Breast epithelium (tissue), 4 donors: ENCODE results near the gene GMDS. TPM values are rescaled to one million over a fixed set of nuclear protein-coding genes. Genes with fewer than 3 reads are reported as not detected.

Experiments
- DNase-seq, 2 donors: peaks; one replicate each; pipeline ENCODE4 v3.0.0-alpha.2; 2019; ENCODE audit warnings: low spot score in 2 of 2
- H3K27ac ChIP-seq, 2 donors: fragments of 200-600 bp; sonication (generic) in 1 of 2; one replicate each; pipeline ENCODE4 v1.5.1; 2016 to 2019; ENCODE audit warnings: mild to moderate bottlenecking in 1 of 2
- H3K27me3 ChIP-seq, 2 donors: fragments of 200-600 bp; sonication (generic) in 1 of 2; one replicate each; pipeline versions ENCODE4 v1.5.1 to v1.6.0; 2017 to 2019; ENCODE audit warnings: control low read depth in 1 of 2, mild to moderate bottlenecking in 1 of 2
- H3K36me3 ChIP-seq: fragments of 200-600 bp; one replicate; pipeline ENCODE4 v1.5.1; 2019
- H3K4me1 ChIP-seq, 2 donors: fragments of 200-600 bp; sonication (generic); one replicate each; pipeline ENCODE4 v1.5.1; 2016 to 2019; ENCODE audit warnings: control low read depth in 1 of 2
- H3K4me3 ChIP-seq, 3 donors: fragments of 200-600 bp; sonication (generic); 1 replicate in 2 of 3; 2 replicates in 1 of 3; pipeline ENCODE4 v1.5.1; 2016 to 2019; ENCODE audit warnings: mild to moderate bottlenecking in 3 of 3, moderate library complexity in 2 of 3
- H3K9me3 ChIP-seq, 2 donors: fragments of 200-600 bp; sonication (generic) in 1 of 2; one replicate each; pipeline ENCODE4 v1.5.1; 2016 to 2019; ENCODE audit warnings: control low read depth in 1 of 2
- POLR2A ChIP-seq: fragments of 450-650 bp; IDR thresholded peaks from one replicate; pipeline ENCODE4 v1.6.1; 2016; ENCODE audit warnings: antibody characterized with exemption, mild to moderate bottlenecking, moderate library complexity
- POLR2AphosphoS5 ChIP-seq, 3 donors: sonication (generic); formaldehyde crosslinking; IDR thresholded peaks; one replicate each; pipeline ENCODE4 v1.6.1; 2017; ENCODE audit warnings: antibody characterized with exemption in 3 of 3
- intact Hi-C: fragments of 100-400 bp; cut with DNase I; formaldehyde crosslinking; loops from one replicate; pipeline ENCODE4 v1.15.1; 2023; ENCODE audit warnings: low total_unique reads
- total RNA-seq, 3 donors: library from RNA; depleted of rRNA; stranded (reverse); fragments of >200 nt; gene quantifications; one replicate each; pipeline ENCODE4 v1.1.0, GENCODE V29; 2016
- TF ChIP-seq, protein P1 (sequence below), 3 donors: fragments of 450-650 bp; IDR thresholded peaks; one replicate each; pipeline ENCODE4 v1.5.1; 2016 to 2017; ENCODE audit warnings: antibody characterized with exemption in 3 of 3, mild to moderate bottlenecking in 3 of 3, moderate library complexity in 3 of 3

Gene GMDS
- total RNA-seq, 3 donors from 2014 or later = 7.5 to 29.2 (median 17.0) TPM

DNA sequence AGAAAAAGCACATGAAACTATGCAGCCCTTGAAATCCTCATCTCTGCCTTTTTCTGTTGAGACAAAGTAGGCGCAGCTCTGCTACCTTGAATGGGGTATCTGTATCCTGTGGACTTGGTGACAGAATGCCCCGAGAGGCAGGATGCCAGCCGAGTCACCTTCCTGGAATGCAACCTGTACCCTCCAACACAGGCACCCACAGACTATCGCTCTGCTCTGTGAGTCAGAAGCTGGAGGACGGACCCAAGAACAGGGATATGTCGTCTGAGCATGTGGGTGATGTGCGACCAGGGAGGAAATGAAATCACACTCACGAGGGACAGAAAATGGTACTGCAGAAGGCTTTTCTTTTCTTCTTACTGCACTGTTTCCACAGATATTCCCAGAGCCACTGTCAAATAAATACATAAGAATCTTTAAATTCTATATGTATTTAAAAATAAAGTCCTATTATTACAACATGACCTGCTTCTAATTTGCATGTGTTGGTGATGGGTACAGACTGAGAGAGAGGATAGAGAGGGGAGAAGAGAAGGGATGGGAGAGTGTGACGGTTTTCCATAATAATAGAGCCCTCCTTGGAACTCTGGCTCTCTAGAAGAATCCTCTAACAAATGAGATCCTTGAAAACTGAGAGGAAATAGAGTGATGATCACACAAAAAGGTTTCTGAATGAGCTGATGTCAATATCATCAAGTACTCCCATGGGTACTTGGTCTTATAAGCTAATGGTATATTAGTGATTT lies 327.6 kb downstream of the GMDS start:
- H3K9me3 ChIP-seq = no peaks in the 10 kb centered on the region
- H3K36me3 ChIP-seq = no peaks in the 10 kb centered on the region
- H3K4me1 ChIP-seq = no peaks in the 10 kb centered on the region
- intact Hi-C loops = no loop called here
- TF ChIP-seq, protein P1, sequence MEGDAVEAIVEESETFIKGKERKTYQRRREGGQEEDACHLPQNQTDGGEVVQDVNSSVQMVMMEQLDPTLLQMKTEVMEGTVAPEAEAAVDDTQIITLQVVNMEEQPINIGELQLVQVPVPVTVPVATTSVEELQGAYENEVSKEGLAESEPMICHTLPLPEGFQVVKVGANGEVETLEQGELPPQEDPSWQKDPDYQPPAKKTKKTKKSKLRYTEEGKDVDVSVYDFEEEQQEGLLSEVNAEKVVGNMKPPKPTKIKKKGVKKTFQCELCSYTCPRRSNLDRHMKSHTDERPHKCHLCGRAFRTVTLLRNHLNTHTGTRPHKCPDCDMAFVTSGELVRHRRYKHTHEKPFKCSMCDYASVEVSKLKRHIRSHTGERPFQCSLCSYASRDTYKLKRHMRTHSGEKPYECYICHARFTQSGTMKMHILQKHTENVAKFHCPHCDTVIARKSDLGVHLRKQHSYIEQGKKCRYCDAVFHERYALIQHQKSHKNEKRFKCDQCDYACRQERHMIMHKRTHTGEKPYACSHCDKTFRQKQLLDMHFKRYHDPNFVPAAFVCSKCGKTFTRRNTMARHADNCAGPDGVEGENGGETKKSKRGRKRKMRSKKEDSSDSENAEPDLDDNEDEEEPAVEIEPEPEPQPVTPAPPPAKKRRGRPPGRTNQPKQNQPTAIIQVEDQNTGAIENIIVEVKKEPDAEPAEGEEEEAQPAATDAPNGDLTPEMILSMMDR (IDR thresholded peaks at IDR 0.05) = no peak
- TF ChIP-seq POLR2A (no peak), POLR2AphosphoS5 (IDR thresholded peaks at IDR 0.05) (no peak)
- H3K27ac ChIP-seq = no peak overlapping the region
- DNase-seq = peak in 1 of 2 donors; percentile 57
- no peak overlapping the region for H3K4me3 ChIP-seq
- H3K27me3 ChIP-seq = no peaks in the 10 kb centered on the region

DNA sequence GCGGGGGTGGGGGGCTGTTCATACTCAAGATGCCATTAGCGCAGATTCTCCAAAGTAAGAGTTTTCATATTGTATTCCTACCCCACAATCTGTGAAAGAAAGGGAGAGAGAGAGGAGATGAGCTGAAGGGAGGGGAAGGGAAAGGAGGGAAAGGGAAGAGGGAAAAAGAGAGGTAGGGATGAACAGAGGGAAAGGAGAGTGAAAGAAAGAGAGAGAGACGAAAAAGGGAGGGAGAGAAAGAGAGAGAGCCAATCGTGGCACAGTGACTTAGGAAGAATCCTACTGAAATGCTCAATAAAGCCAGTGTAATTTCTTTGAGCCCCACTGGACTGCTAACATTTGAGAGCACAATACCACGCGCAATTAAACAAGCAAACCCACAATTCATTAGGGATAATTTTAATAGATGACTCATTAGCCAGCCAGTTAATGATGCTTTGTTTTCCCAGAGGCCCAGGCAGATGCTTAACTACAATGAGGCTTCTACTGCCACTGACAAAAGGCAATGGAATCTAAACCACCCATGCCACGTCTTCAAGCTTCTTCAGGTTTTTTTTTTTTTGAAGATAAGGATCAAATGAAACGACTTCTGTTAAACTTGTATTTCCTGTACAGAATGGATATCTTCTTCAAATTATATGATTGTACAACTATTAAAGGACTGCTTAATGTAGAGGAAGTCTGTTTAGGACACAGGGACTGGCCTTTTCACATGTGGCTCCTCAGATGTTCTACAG lies 328.9 kb downstream of the GMDS start:
- no peaks in the 10 kb centered on the region for H3K27me3 ChIP-seq
- TF ChIP-seq POLR2A (no peak), POLR2AphosphoS5 (IDR thresholded peaks at IDR 0.05) (no peak)
- TF ChIP-seq, protein P1 (IDR thresholded peaks at IDR 0.05) = no peak
- no peak overlapping the region for H3K27ac ChIP-seq
- no peak overlapping the region for H3K4me3 ChIP-seq
- H3K4me1 ChIP-seq = no peaks in the 10 kb centered on the region
- no peaks in the 10 kb centered on the region for H3K9me3 ChIP-seq
- H3K36me3 ChIP-seq = no peaks in the 10 kb centered on the region
- DNase-seq = no peak
- intact Hi-C loops = no loop called here

DNA sequence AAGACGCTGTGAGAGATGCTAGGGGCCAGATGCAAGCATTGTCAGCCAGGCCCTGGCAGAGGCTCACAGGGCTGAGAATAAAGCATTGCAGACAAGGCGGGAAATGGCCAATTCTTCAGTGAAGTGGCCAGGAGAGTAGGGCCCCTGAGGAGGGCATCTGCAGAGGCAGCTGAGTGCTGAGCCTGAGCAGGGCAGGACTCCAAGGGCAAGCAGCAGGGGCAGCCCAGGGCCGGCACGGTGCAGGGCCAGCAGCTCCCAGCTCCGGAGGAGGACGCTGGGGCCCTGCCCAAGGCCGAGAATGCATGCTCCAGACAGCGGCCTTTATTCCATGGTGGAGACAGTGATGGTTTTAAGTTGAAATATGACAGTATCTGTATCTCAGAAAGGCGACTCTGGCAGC lies 330.2 kb downstream of the GMDS start:
- H3K27ac ChIP-seq = no peak overlapping the region
- intact Hi-C loops = no loop called here
- H3K4me1 ChIP-seq = no peaks in the 10 kb centered on the region
- no peaks in the 10 kb centered on the region for H3K27me3 ChIP-seq
- TF ChIP-seq POLR2A (no peak), POLR2AphosphoS5 (IDR thresholded peaks at IDR 0.05) (no peak)
- TF ChIP-seq, protein P1 (IDR thresholded peaks at IDR 0.05) = no peak
- no peaks in the 10 kb centered on the region for H3K9me3 ChIP-seq
- H3K4me3 ChIP-seq = no peak overlapping the region
- H3K36me3 ChIP-seq = no peaks in the 10 kb centered on the region
- no peak for DNase-seq

DNA sequence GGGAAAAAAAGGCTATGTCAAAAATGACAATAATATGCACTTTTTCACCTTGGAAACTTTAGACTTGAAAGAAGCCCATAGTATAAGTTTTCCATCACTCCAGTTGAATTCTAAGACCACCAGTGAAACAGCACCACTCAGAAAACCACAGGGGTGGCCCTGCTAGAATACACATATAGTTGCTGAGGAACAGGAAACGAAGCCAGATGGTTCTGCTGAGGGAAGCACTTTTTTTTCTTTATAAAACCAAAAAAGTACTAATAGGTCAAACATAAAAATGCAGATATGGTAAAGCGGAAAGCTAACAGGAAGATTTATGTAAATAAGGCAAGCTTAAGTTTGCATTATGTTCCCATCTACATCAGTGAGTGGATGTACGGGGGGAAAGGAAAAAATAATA lies 331.8 kb downstream of the GMDS start:
- no peak overlapping the region for H3K4me3 ChIP-seq
- H3K36me3 ChIP-seq = no peaks in the 10 kb centered on the region
- H3K9me3 ChIP-seq = no peaks in the 10 kb centered on the region
- H3K27me3 ChIP-seq = no peaks in the 10 kb centered on the region
- TF ChIP-seq, protein P1 (IDR thresholded peaks at IDR 0.05) = no peak
- TF ChIP-seq POLR2AphosphoS5 (IDR thresholded peaks at IDR 0.05) (no peak), POLR2A (no peak)
- no peaks in the 10 kb centered on the region for H3K4me1 ChIP-seq
- H3K27ac ChIP-seq = no peak overlapping the region
- intact Hi-C loops = no loop called here
- no peak for DNase-seq

DNA sequence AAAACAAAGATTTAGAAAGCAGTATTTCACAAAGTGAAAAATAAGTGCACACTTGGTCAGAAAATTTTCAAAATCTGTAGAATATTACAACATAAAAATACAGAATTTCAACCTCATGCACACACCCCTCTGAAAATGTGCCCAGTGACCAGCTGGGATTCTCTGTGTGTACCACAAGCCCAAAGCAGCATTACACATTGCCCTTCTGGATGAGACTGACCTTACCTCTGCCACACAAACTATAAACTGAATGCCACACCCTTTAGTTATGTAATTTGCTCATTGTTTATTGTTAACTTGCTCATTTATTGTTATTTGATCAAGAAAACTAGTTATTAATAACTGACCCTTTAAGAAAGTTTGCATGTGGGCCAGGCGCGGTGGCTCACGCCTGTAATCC lies 332.7 kb downstream of the GMDS start:
- Histone ChIP-seq H3K9me3 (no peaks in the 10 kb centered on the region), H3K4me3 (no peak overlapping the region), H3K36me3 (no peaks in the 10 kb centered on the region), H3K4me1 (no peaks in the 10 kb centered on the region), H3K27ac (no peak overlapping the region), H3K27me3 (no peaks in the 10 kb centered on the region)
- no peak for DNase-seq
- intact Hi-C loops = no loop called here
- no peak for TF ChIP-seq POLR2AphosphoS5 (IDR thresholded peaks at IDR 0.05)
- no peak for TF ChIP-seq POLR2A
- TF ChIP-seq, protein P1 (IDR thresholded peaks at IDR 0.05) = no peak
